ENCODE measurements around the gene STING1. TPM values are rescaled to one million over a fixed set of nuclear protein-coding genes. Genes with fewer than 3 reads are reported as not detected.
"Not testable (repeated sequence)": the region's sequence is repeated elsewhere in the genome, so short reads cannot be mapped to it uniquely, and the experiment has no call there.

Gene STING1
- 10 to 100 TPM in 3 of 5 donors, 1 to 10 TPM in 2; 6.1 to 16.2 (median 11.1) TPM for total RNA-seq
- polyA plus RNA-seq, result 10 to 100 TPM in 2 of 3 donors, 1 to 10 TPM in 1; 8.8 to 23.7 (median 22.3) TPM
- long read RNA-seq, donor 1, result 0 reads
- long read RNA-seq, donor 2, partial matches to known transcripts, result 0 of 1 reads
- long read RNA-seq, donor 2, other reads (novel, unspliced or antisense), result 0 of 1 reads
- long read RNA-seq, donor 3, partial matches to known transcripts, result 0 of 3 reads
- long read RNA-seq, donor 3, other reads (novel, unspliced or antisense), result 0 of 3 reads
- long read RNA-seq, donor 4, result 0 reads
- long read RNA-seq, donor 5, partial matches to known transcripts, result 0 of 5 reads
- long read RNA-seq, donor 5, other reads (novel, unspliced or antisense), result 0 of 5 reads
- long read RNA-seq, donor 6, partial matches to known transcripts, result 5 of 12 reads
- long read RNA-seq, donor 6, other reads (novel, unspliced or antisense), result 0 of 12 reads
- long read RNA-seq, donor 7, partial matches to known transcripts, result 0 of 3 reads
- long read RNA-seq, donor 7, other reads (novel, unspliced or antisense), result 0 of 3 reads
- long read RNA-seq, donor 8, partial matches to known transcripts, result 0 of 2 reads
- long read RNA-seq, donor 8, other reads (novel, unspliced or antisense), result 0 of 2 reads
- long read RNA-seq, donor 9, partial matches to known transcripts, result 0 of 1 reads
- long read RNA-seq, donor 9, other reads (novel, unspliced or antisense), result 0 of 1 reads
- long read RNA-seq, donor 10, result 0 reads

DNA sequence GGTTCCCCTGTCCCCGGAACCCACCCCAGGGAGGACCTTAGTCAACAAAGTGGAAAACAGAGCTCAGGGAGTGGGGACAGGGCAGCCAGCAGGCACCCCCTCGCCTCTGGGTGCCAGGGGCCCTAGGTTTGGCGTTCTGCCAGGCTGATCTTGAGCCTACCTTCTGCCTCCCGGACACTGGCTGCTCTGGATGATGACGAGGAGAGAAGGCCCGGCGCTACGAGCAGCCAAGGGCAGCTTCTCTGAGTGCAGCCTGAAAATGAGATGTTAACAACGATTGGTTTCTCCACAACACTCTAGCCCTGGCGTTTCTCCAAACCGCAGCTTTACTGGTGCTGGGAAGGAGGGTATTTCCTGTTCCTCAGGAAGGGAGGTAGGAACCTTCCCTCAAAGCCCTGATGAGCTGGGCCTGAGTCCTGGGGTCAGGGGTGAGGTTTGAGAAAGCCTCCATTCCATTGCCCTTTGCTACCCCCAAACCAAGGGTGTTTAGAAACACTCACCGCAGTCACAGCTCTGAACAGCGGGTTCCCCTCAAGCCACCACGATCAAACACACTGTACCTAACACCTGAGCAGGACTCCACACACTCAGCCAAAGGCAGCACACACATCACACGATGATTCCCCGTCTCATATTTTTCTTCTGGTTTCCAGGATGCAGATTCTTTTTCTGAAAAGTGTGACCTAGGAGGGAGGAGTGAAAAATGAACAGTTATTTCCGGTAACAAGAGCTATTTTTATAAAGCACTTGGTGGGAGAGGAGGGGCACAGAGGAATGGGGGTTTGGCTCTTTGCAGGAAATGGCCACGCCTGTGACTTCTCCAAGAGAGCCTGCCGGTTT is at the start of gene STING1:
Gene STING1 (minus strand): TSS at position 709 of the 840 bp plus-strand sequence. CDS start 1,054 bp downstream, outside the sequence.
- Histone ChIP-seq H3K27me3 (no peaks in the 10 kb centered on the region), H3K36me3 (peaks cover 4 to 16% (median 15%) of the 10 kb centered on the region in 4 donors), H3K27ac (peak within 1 kb of the TSS; percentile 70 to 93 (median 91)), H3K4me3 (peak within 1 kb of the TSS; percentile 39 to 52 (median 48)), H3K9me3 (no peaks in the 10 kb centered on the region), H3K4me1 (peaks cover 9 to 52% (median 32%) of the 10 kb centered on the region in 4 donors)
- DNase-seq, result peak; percentile 85 to 93
- intact Hi-C loops (cut with DNase I; ENCODE audit: low total_unique reads), result no loop called here
- TF ChIP-seq, protein P1, sequence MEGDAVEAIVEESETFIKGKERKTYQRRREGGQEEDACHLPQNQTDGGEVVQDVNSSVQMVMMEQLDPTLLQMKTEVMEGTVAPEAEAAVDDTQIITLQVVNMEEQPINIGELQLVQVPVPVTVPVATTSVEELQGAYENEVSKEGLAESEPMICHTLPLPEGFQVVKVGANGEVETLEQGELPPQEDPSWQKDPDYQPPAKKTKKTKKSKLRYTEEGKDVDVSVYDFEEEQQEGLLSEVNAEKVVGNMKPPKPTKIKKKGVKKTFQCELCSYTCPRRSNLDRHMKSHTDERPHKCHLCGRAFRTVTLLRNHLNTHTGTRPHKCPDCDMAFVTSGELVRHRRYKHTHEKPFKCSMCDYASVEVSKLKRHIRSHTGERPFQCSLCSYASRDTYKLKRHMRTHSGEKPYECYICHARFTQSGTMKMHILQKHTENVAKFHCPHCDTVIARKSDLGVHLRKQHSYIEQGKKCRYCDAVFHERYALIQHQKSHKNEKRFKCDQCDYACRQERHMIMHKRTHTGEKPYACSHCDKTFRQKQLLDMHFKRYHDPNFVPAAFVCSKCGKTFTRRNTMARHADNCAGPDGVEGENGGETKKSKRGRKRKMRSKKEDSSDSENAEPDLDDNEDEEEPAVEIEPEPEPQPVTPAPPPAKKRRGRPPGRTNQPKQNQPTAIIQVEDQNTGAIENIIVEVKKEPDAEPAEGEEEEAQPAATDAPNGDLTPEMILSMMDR (IDR thresholded peaks at IDR 0.05), result no peak
- TF ChIP-seq POLR2AphosphoS5 (IDR thresholded peaks at IDR 0.05), result peak in 2 of 3 donors; percentile 44 to 67
- WGBS, 5 donors, result 11 to 15% (median 13%) methylated on average over 18 to 19 of the region's 19 CpGs

DNA sequence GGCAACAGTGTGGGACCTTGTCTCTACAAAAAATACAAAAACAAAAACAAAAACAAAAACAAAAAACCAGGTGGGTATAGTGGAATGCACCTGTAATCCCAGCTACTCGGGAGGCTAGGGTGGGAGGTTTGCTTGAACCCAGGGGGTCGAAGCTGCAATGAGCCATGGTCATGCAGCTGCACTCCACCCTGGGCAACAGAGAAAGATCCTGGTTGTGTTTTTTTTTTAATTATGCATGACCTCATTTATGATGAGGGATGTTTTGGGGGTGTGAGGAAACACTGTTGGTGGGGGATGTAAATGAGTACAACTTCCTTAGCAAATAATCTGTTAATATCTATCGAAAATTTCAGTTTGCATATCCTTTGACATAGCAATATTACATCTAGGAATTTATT is 49.2 kb upstream of the STING1 start:
- DNase-seq, result no peak
- Histone ChIP-seq H3K4me1 (no peaks in the 10 kb centered on the region), H3K27me3 (no peaks in the 10 kb centered on the region), H3K4me3 (no peak overlapping the region), H3K27ac (no peak overlapping the region), H3K36me3 (no peaks in the 10 kb centered on the region), H3K9me3 (peaks cover 0 to 9% (median 3%) of the 10 kb centered on the region in 4 donors)
- TF ChIP-seq POLR2AphosphoS5 (IDR thresholded peaks at IDR 0.05), result no peak
- no peak for TF ChIP-seq POLR2A (IDR thresholded peaks at IDR 0.05)
- no peak for TF ChIP-seq EP300 (IDR thresholded peaks at IDR 0.05)
- TF ChIP-seq, protein P1 (IDR thresholded peaks at IDR 0.05), result no peak
- intact Hi-C loops (cut with DNase I; ENCODE audit: low total_unique reads), result no loop called here
- 89 to 96% (median 91%) methylated on average over 3 of the region's 3 CpGs for WGBS, 5 donors

DNA sequence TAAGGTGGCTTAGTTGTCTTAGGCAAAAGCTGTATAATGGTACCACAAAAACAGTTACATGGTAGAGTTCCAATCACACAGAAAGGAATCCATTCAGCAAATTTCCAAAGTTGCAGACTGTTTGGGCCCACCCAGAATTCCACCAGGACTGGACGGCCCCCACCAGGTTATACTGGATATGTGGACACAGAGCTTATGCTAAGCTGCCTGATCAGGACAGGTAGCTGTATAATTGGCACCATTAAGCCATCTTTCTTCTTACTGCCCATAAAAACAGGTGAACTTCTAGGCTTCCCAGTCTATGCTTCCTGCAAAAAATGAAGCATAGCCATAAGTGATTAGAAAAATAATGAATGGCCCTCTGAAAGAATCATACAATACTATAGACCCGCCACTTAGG is 47.5 kb upstream of the STING1 start:
- H3K4me3 ChIP-seq; H3K4me1 ChIP-seq; H3K27ac ChIP-seq; H3K27me3 ChIP-seq; H3K36me3 ChIP-seq; intact Hi-C loops (cut with DNase I; ENCODE audit: low total_unique reads); H3K9me3 ChIP-seq; DNase-seq: not testable (repeated sequence)
- 84 to 98% (median 91%) methylated on average over 2 of the region's 2 CpGs for WGBS, 5 donors

DNA sequence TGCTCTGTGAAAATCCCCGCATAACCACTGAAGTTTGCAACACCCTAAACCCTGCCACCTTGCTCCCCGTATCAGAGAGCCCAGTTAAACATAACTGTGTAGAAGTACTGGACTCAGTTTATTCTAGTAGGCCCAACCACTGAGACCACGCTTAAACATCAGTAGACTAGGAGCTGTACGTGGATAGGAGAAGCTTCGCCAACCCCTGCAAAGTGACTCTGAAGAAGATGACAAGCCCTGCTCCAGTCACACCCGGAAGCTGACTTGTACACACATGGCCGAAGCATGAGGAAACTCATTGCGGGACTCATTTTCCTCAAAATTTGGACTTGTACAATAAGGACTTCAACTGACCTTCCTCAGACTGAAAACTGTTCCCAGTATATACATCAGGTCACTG is 46.1 kb upstream of the STING1 start:
- DNase-seq; H3K4me1 ChIP-seq; H3K36me3 ChIP-seq; H3K27me3 ChIP-seq; intact Hi-C loops (cut with DNase I; ENCODE audit: low total_unique reads); H3K27ac ChIP-seq; H3K4me3 ChIP-seq; H3K9me3 ChIP-seq: not testable (repeated sequence)
- WGBS, 5 donors, result 93 to 97% (median 96%) methylated on average over 8 of the region's 8 CpGs

DNA sequence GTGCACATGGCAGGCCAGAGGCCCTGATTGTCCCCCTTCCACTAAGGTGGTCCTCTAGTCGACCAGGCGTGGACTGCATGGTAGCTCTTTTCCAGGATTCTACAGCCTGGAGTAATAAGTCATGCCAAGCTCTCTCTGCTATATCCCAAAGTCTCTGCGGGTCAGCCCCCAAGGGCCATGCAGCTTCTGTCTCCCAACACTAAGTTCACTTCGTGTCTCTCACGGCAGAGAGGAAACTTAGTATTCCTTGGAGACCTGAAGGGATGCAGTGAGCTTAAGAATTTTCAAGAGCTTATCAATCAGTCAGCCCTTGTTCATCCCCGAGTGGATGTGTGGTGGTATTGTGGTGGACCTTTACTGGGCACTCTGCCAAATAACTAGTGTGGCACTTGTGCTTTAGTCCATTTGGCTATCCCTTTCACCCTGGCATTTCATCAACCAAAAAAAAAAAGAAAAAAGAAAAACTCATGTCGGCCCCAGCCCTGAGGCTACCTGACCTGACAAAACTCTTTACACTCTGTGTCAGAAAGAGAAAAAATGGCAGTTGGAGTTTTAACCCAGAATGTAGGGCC is 45.4 kb upstream of the STING1 start:
- H3K9me3 ChIP-seq; DNase-seq; H3K4me3 ChIP-seq; H3K27ac ChIP-seq; H3K27me3 ChIP-seq; intact Hi-C loops (cut with DNase I; ENCODE audit: low total_unique reads); H3K4me1 ChIP-seq; H3K36me3 ChIP-seq: not testable (repeated sequence)
- WGBS, 5 donors, result 67 to 85% (median 73%) methylated on average over 7 of the region's 7 CpGs

DNA sequence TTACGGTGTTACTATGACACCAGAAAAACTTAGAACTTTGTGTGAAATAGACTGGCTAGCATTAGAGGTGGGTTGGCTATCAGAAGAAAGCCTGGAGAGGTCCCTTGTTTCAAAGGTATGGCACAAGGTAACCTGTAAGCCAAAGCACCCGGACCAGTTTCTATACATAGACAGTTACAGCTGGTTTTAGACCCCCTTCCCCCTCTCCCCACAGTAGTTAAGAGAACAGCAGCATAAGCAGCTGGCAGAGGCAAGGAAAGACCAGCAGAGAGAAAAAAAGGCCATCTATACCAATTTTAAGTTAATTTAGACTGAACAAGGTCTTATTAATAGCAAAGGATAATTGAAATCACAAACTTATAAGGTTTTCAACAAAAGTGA is 44.5 kb upstream of the STING1 start:
- H3K36me3 ChIP-seq; H3K4me3 ChIP-seq; H3K27me3 ChIP-seq; H3K9me3 ChIP-seq; H3K27ac ChIP-seq; DNase-seq; H3K4me1 ChIP-seq; intact Hi-C loops (cut with DNase I; ENCODE audit: low total_unique reads): not testable (repeated sequence)
- 64 to 79% (median 75%) methylated on average over 2 of the region's 2 CpGs for WGBS, 5 donors

DNA sequence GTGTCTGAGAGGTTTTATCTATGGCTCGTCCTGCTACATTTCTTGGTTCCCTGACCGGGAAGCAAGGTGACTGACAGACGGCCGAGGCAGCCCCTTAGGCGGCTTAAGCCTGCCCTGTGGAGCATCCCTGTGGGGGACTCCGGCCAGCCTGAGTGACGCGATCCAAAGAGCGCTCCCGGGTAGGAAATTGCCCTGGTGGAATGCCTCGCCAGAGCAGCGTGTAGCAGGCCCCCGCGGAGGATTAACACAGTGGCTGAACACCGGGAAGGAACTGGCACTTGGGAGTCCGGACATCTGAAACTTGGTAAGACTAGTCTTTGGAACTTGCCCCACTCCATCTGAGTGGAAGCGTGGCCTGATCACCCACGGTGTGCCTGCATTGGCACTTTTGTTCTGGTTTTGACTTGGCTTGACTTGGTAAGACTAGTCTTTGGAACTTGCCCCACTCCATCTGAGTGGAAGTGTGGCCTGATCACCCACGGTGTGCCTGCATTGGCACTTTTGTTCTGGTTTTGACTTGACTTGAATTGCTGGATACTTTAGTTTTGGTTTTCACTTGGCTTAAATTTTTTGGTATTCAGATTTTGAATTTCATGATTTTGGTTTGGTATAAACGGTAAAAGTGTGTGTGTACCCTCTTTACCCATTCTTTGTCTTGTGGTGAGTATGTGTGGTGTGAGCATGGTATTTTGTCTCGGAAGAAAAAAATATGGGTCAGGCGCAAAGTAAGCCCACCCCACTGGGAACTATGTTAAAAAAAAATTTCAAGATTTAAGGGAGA is 43.9 kb upstream of the STING1 start:
- H3K27ac ChIP-seq; H3K36me3 ChIP-seq; H3K9me3 ChIP-seq; H3K4me1 ChIP-seq; intact Hi-C loops (cut with DNase I; ENCODE audit: low total_unique reads); H3K27me3 ChIP-seq; DNase-seq; H3K4me3 ChIP-seq: not testable (repeated sequence)
- WGBS, 5 donors, result 89 to 93% (median 90%) methylated on average over 20 to 22 of the region's 22 CpGs
